ENCODE measurements around the gene MAPK11. TPM values are rescaled to one million over a fixed set of nuclear protein-coding genes. Genes with fewer than 3 reads are reported as not detected.

MAPK11 gene
- total and polyA plus RNA-seq, 2 experiments from 2014 or later = 0.12 to 0.63 TPM

DNA sequence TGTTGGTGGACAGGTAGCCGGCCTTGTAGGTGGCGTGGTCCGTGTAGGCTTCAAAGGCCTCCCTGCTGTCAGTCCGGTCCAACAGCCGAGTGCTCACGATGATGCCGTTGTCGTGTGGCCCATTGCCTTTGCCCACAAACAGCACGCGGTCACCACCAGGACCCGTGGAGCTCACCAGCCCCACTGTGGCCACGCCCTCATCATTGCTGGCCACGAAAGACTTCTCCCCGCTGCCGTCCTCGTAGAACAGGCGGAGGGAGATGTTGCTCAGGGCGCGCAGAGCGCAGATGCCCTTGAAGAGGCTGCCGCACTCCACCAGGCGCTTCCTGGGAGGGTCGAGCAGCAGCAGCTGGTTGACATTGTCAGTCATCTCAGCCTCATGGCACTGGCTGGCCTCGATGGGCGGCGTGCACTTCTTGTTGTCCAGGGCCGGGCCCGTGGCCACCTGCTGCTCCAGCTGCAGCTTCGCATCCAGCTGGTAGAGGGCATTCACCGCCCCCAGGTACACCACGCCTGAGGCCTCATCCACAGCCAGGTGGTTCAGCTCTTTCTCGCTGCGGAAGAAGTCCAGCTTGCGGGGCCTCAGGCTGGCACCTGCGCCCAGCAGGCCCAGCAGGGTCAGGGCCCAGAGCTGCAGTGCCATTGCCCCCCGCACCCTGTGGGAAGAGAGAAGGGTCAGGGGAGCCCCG lies 19.9 kb upstream of the MAPK11 start:
- DNase-seq (ENCODE audit: low read depth in 1 of 2, low spot score in 1 of 2) = no peak
- H3K4me3 ChIP-seq = no peak overlapping the region
- H3K36me3 ChIP-seq = peaks cover 30% of the 10 kb centered on the region

DNA sequence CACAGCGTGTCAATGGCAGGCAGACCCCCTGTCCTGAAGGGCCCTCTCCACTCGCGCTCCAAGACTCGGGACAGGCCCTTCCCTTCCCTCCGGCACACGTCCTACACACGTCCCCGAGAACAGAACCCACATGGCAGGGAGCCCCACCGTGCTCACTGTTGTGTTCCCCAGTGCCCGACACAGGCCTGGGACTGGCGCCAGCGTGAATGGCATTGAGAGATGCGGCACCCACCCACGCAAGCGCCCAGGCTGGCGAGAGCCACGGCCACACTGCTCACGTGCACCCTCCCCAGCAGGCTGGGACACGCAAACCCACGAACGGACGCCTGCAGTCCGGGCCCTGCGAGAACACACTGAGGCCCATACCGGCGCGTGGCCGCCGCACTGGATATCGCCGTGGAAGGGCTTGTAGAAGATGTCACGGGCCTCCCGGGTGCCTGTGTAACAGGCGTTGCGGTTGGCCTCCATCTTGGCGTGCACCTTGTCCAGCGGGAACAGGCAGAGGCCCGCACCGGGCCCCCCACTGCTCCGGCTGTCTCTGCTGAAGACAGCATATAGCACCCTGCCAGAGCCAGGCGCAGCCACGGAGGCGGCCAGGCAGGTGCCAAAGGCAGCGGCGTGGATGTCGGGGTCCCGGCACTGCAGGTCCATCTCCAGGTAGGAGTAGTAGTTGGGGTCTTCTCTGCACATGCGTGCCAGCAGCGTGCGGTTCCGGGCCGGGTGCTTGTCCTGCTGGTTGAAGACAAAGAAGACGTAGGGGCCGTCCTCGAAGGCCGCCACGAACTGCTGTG lies 19.2 kb upstream of the MAPK11 start:
- TF ChIP-seq, protein P1, sequence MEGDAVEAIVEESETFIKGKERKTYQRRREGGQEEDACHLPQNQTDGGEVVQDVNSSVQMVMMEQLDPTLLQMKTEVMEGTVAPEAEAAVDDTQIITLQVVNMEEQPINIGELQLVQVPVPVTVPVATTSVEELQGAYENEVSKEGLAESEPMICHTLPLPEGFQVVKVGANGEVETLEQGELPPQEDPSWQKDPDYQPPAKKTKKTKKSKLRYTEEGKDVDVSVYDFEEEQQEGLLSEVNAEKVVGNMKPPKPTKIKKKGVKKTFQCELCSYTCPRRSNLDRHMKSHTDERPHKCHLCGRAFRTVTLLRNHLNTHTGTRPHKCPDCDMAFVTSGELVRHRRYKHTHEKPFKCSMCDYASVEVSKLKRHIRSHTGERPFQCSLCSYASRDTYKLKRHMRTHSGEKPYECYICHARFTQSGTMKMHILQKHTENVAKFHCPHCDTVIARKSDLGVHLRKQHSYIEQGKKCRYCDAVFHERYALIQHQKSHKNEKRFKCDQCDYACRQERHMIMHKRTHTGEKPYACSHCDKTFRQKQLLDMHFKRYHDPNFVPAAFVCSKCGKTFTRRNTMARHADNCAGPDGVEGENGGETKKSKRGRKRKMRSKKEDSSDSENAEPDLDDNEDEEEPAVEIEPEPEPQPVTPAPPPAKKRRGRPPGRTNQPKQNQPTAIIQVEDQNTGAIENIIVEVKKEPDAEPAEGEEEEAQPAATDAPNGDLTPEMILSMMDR (IDR thresholded peaks at IDR 0.05; ENCODE audit: low read depth, low read length) = no peak
- no peaks in the 10 kb centered on the region for H3K27me3 ChIP-seq

More for the DNA sequence above, 19.9 kb upstream of the MAPK11 start:
- Histone ChIP-seq H3K9me3 (ENCODE audit: low read depth) (no peaks in the 10 kb centered on the region), H3K27me3 (no peaks in the 10 kb centered on the region), H3K4me1 (ENCODE audit: low read depth) (peaks cover 15% of the 10 kb centered on the region), H3K27ac (no peak overlapping the region)
- TF ChIP-seq, protein P1 (IDR thresholded peaks at IDR 0.05; ENCODE audit: low read depth, low read length) = no peak

GRCh38 chr22:50287731-50288130 lies 17.6 kb upstream of the MAPK11 start:
- no peak overlapping the region for H3K4me3 ChIP-seq
- no peak overlapping the region for H3K27ac ChIP-seq
- TF ChIP-seq, protein P1 (IDR thresholded peaks at IDR 0.05; ENCODE audit: low read depth, low read length) = no peak
- peaks cover 3% of the 10 kb centered on the region for H3K4me1 ChIP-seq (ENCODE audit: low read depth)
- DNase-seq (ENCODE audit: low read depth in 1 of 2, low spot score in 1 of 2) = no peak
- no peaks in the 10 kb centered on the region for H3K9me3 ChIP-seq (ENCODE audit: low read depth)
- no peaks in the 10 kb centered on the region for H3K27me3 ChIP-seq
- peaks cover 38% of the 10 kb centered on the region for H3K36me3 ChIP-seq

More for the DNA sequence above, 19.2 kb upstream of the MAPK11 start:
- Histone ChIP-seq H3K9me3 (ENCODE audit: low read depth) (no peaks in the 10 kb centered on the region), H3K4me1 (ENCODE audit: low read depth) (peaks cover 15% of the 10 kb centered on the region), H3K36me3 (peaks cover 30% of the 10 kb centered on the region), H3K4me3 (no peak overlapping the region), H3K27ac (no peak overlapping the region)
- DNase-seq (ENCODE audit: low read depth in 1 of 2, low spot score in 1 of 2) = no peak

GRCh38 chr22:50286701-50287318 lies 16.6 kb upstream of the MAPK11 start:
- TF ChIP-seq, protein P1 (IDR thresholded peaks at IDR 0.05; ENCODE audit: low read depth, low read length) = no peak
- H3K36me3 ChIP-seq = peaks cover 46% of the 10 kb centered on the region
- H3K9me3 ChIP-seq (ENCODE audit: low read depth) = no peaks in the 10 kb centered on the region
- no peaks in the 10 kb centered on the region for H3K27me3 ChIP-seq
- no peaks in the 10 kb centered on the region for H3K4me1 ChIP-seq (ENCODE audit: low read depth)
- H3K4me3 ChIP-seq = no peak overlapping the region
- H3K27ac ChIP-seq = no peak overlapping the region
- no peak for DNase-seq (ENCODE audit: low read depth in 1 of 2, low spot score in 1 of 2)

DNA sequence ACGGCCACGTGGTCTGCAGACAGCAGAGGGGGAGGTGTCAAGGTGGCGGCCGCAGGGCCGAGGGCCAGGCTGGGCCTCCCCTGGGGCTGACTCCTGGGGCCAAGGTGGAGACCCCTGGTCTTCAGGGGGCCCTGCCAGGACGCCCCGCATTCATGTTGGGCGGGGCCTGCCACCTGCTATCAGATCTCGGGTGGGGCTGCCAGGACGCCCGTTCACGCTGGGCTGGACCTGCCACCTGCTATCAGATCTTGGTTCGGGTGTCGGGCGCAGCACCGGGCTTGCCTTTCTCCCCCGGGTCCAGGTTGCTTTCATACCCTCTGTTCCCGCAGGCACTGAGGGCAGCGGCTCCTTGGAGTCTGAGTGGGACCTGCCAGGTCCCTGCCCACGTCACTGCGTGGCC lies 16.1 kb upstream of the MAPK11 start:
- Histone ChIP-seq H3K4me1 (ENCODE audit: low read depth) (no peaks in the 10 kb centered on the region), H3K36me3 (peaks cover 50% of the 10 kb centered on the region), H3K27ac (no peak overlapping the region), H3K27me3 (no peaks in the 10 kb centered on the region), H3K4me3 (no peak overlapping the region), H3K9me3 (ENCODE audit: low read depth) (no peaks in the 10 kb centered on the region)
- DNase-seq (ENCODE audit: low read depth in 1 of 2, low spot score in 1 of 2) = no peak
- TF ChIP-seq, protein P1 (IDR thresholded peaks at IDR 0.05; ENCODE audit: low read depth, low read length) = no peak

Measured in cardiac muscle cell (in vitro differentiated cells and primary cell).